ELR (cell line): ENCODE data around the gene WDR18.

Experiments
- DNase-seq: peaks from one replicate; pipeline ENCODE4 v3.0.0-alpha.2; 2015; ENCODE audit warnings: low read depth

WDR18 gene

GRCh38 chr19:984165-984967, at the start of gene WDR18:
Gene WDR18, plus strand, starts transcription at chr19:984345. Its CDS starts 9 bp downstream, at chr19:984354.
- peak; percentile 93 for DNase-seq

GRCh38 chr19:934865-935479, 49.2 kb upstream of the WDR18 start:
- DNase-seq = no peak

- DNase-seq = no peak
These were observed 48.0 kb upstream of the WDR18 start for GRCh38 chr19:936175-936546.

- DNase-seq = no peak
These were observed 46.9 kb upstream of the WDR18 start for GRCh38 chr19:937259-937694.

GRCh38 chr19:938233-938923, 45.8 kb upstream of the WDR18 start:
- DNase-seq = no peak

- DNase-seq = no peak
These were observed 44.7 kb upstream of the WDR18 start for GRCh38 chr19:939439-939838.

GRCh38 chr19:939922-940321, 44.2 kb upstream of the WDR18 start:
- DNase-seq = no peak

GRCh38 chr19:940591-941291, 43.4 kb upstream of the WDR18 start:
- DNase-seq = no peak

- no peak for DNase-seq
These were observed 42.6 kb upstream of the WDR18 start for GRCh38 chr19:941292-942132.

- DNase-seq = no peak
These were observed 42.0 kb upstream of the WDR18 start for GRCh38 chr19:942133-942645.

GRCh38 chr19:943551-944170, 40.5 kb upstream of the WDR18 start:
- no peak for DNase-seq

GRCh38 chr19:944171-944567, 40.0 kb upstream of the WDR18 start:
- no peak for DNase-seq

- no peak for DNase-seq
These were observed 39.4 kb upstream of the WDR18 start for GRCh38 chr19:944663-945241.

GRCh38 chr19:945401-946252, 38.5 kb upstream of the WDR18 start:
- DNase-seq = no peak

GRCh38 chr19:947090-947706, 36.9 kb upstream of the WDR18 start:
- no peak for DNase-seq

- DNase-seq = no peak
These were observed 36.2 kb upstream of the WDR18 start for GRCh38 chr19:947707-948539.

- DNase-seq = no peak
These were observed 35.2 kb upstream of the WDR18 start for GRCh38 chr19:948842-949496.
